ENCODE data around the gene ARL14EPL.

DNA sequence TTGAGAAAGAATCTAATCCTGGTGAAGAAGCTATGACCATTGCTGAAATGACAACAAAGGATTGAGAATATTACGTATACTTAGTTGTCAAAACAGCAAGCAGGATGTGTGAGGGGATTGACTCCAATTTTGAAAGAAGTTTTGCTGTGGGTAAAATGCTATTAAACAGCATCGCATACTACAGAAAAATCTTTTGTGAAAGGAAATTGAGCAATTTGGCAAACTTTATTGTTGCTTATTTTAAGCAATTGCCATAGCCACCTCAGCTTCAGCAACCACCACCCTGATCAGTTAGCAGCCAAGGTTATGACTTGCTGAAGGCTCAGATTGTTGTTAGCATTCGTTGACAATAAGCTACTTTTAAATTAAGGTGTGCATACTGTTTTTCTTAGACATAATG, 22.5 kb upstream of the ARL14EPL start:
- TF ChIP-seq, protein P1, sequence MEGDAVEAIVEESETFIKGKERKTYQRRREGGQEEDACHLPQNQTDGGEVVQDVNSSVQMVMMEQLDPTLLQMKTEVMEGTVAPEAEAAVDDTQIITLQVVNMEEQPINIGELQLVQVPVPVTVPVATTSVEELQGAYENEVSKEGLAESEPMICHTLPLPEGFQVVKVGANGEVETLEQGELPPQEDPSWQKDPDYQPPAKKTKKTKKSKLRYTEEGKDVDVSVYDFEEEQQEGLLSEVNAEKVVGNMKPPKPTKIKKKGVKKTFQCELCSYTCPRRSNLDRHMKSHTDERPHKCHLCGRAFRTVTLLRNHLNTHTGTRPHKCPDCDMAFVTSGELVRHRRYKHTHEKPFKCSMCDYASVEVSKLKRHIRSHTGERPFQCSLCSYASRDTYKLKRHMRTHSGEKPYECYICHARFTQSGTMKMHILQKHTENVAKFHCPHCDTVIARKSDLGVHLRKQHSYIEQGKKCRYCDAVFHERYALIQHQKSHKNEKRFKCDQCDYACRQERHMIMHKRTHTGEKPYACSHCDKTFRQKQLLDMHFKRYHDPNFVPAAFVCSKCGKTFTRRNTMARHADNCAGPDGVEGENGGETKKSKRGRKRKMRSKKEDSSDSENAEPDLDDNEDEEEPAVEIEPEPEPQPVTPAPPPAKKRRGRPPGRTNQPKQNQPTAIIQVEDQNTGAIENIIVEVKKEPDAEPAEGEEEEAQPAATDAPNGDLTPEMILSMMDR (IDR thresholded peaks at IDR 0.05; ENCODE audit: low read depth, low read length, poor library complexity, severe bottlenecking): no peak
- TF ChIP-seq EZH2phosphoT487 (IDR thresholded peaks at IDR 0.05; ENCODE audit: borderline replicate concordance, low read length): no peak

Measured in DOHH2 (cell line).